PC-3 (cell line): ENCODE results near the gene PSD.

Source experiments
- EZH2 ChIP-seq: fragments of 300-600 bp; sonication (generic); IDR thresholded peaks from one replicate; pipeline ENCODE4 v1.6.1; 2017; ENCODE audit warnings: antibody characterized with exemption, mild to moderate bottlenecking, low read length; ENCODE audit not compliant: unreplicated experiment
- TF ChIP-seq, protein P1 (sequence below): fragments of 300-600 bp; sonication (generic); conservative IDR thresholded peaks from 2 replicates; pipeline ENCODE4 v1.5.1; 2017; ENCODE audit warnings: antibody characterized with exemption, low read depth, mild to moderate bottlenecking, low read length

DNA sequence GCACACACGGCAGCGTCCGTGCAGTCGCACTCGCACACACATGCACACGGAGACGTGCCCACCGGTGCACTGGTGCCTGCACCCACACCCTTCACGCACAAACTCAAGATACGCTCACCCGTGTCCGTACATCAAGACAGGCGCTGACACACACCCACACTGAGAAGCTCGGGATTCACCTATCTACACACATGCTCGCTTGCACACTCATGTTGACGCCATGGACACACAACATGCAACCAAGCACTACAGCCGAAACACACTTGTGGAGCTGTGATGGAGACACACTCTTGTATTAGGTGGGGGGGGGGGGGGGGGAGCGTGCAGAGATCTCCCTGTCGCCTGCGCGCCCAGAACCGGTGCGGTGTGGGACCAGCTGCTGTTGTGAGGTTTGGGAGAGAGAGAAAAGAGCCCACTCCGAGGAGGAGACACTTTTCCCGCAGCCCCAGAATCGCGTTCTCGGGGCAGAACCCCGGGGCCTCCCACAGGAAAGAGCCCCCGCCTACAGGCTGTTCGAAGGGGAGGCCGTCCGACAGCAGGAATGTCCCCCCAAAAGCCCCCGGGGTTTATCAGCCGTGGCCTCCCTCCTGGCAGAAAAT, 23.7 kb downstream of the PSD start:
- TF ChIP-seq, protein P1, sequence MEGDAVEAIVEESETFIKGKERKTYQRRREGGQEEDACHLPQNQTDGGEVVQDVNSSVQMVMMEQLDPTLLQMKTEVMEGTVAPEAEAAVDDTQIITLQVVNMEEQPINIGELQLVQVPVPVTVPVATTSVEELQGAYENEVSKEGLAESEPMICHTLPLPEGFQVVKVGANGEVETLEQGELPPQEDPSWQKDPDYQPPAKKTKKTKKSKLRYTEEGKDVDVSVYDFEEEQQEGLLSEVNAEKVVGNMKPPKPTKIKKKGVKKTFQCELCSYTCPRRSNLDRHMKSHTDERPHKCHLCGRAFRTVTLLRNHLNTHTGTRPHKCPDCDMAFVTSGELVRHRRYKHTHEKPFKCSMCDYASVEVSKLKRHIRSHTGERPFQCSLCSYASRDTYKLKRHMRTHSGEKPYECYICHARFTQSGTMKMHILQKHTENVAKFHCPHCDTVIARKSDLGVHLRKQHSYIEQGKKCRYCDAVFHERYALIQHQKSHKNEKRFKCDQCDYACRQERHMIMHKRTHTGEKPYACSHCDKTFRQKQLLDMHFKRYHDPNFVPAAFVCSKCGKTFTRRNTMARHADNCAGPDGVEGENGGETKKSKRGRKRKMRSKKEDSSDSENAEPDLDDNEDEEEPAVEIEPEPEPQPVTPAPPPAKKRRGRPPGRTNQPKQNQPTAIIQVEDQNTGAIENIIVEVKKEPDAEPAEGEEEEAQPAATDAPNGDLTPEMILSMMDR, result no peak
- no peak for TF ChIP-seq EZH2
